Esophagus muscularis mucosa (tissue), 3 donors: ENCODE measurements around the gene INPP5A.

Experiments
- EP300 ChIP-seq: sonication (generic); formaldehyde crosslinking; IDR thresholded peaks from one replicate; pipeline ENCODE4 v1.6.1; 2017; ENCODE audit warnings: antibody characterized with exemption
- TF ChIP-seq, protein P1 (sequence below), 3 experiments: fragments of 200-600 bp in 2 of 3; fragments of 450-650 bp in 1 of 3; sonication (generic) in 2 of 3; IDR thresholded peaks; one replicate each; pipeline ENCODE4 v1.5.1; 2017 to 2019; ENCODE audit warnings: antibody characterized with exemption in 3 of 3, mild to moderate bottlenecking in 2 of 3, moderate library complexity in 1 of 3

DNA sequence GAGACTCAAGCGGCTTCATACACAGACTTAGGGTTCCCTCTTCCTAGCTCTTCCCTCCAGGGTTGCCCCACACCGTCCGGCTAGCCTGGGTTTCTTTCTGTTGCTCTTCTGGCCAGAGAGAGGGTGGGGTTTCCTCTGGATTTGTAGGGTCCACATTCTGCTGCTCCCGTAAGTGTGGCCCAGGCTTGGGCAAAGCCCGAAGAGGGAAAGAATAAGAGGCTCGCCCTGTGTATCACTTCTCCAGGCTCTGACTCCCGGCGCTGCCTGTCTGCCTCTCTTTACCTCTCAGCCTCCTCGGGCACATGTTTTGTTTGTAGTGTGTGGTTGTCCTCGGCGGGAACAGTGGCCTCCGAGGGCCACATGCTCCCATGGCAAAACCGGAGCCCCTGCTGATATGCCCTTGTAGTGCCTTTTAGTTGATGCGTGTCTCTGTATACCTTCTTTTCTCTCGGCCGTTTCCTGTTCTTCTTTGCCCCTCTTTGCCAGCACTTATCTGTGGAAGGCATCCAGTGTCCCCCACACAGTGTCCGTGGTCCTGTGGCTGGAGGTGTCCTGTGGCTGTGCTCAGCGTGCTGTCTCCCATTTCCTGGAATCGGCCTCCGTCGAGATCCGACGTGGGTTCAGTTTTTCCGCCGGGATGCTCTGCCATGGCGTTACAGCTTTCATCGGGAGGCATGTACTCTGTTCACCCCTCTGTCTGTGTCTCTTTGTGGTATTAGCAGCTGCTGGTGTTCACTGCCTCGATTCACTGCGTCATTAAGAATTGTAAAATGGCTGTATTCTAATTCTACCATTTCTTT lies 102.9 kb downstream of the INPP5A start:
- TF ChIP-seq, protein P1, sequence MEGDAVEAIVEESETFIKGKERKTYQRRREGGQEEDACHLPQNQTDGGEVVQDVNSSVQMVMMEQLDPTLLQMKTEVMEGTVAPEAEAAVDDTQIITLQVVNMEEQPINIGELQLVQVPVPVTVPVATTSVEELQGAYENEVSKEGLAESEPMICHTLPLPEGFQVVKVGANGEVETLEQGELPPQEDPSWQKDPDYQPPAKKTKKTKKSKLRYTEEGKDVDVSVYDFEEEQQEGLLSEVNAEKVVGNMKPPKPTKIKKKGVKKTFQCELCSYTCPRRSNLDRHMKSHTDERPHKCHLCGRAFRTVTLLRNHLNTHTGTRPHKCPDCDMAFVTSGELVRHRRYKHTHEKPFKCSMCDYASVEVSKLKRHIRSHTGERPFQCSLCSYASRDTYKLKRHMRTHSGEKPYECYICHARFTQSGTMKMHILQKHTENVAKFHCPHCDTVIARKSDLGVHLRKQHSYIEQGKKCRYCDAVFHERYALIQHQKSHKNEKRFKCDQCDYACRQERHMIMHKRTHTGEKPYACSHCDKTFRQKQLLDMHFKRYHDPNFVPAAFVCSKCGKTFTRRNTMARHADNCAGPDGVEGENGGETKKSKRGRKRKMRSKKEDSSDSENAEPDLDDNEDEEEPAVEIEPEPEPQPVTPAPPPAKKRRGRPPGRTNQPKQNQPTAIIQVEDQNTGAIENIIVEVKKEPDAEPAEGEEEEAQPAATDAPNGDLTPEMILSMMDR (IDR thresholded peaks at IDR 0.05) = no peak
- no peak for TF ChIP-seq EP300
